CD4-positive, alpha-beta T cell (primary cell): ENCODE results near the gene ZBTB4. TPM values are rescaled to one million over a fixed set of nuclear protein-coding genes. Genes with fewer than 3 reads are reported as not detected.

Source experiments
- ATAC-seq: fragments of 200-7000 bp; cut with Tn5 transposase; one replicate; pipeline ENCODE4 v1.10.0; 2022; ENCODE audit warnings: mild to moderate bottlenecking; ENCODE audit not compliant: poor library complexity
- CTCF ChIA-PET: fragments of 350-600 bp; sonication (Branson Sonifier 250); formaldehyde crosslinking; loops from one replicate; lab custom pipeline; 2021; ENCODE audit warnings: antibody characterized with exemption, inconsistent platforms; lab: Charles Lee
- POLR2A ChIA-PET: fragments of 350-600 bp; sonication (Branson Sonifier 250); formaldehyde crosslinking; loops from one replicate; lab custom pipeline; 2021; ENCODE audit warnings: antibody characterized with exemption, inconsistent platforms; lab: Charles Lee
- DNase-seq, 14 experiments: peaks; one replicate each; pipeline ENCODE4 v3.0.0-alpha.2; 2013 to 2020; ENCODE audit warnings: mixed read lengths in 2 of 14
- H3K27ac ChIP-seq, 2 donors: one replicate each; pipeline versions ENCODE4 v1.5.1 to v1.7.0; 2013; ENCODE audit warnings: low read length in 2 of 2, low read depth in 1 of 2, mild to moderate bottlenecking in 1 of 2
- H3K27me3 ChIP-seq, 2 experiments: 1 replicate in 1 of 2; 2 replicates in 1 of 2; pipeline versions ENCODE4 v1.6.1 to v1.7.0; 2013; ENCODE audit warnings: low read length in 2 of 2, control low read depth in 1 of 2, mild to moderate bottlenecking in 1 of 2, moderate library complexity in 1 of 2; ENCODE audit not compliant: insufficient read depth in 2 of 2, control insufficient read depth in 1 of 2
- H3K36me3 ChIP-seq: one replicate; pipeline ENCODE4 v1.6.1; 2013; ENCODE audit warnings: low read length, control low read depth; ENCODE audit not compliant: insufficient read depth
- H3K4me1 ChIP-seq: one replicate; pipeline ENCODE4 v1.6.1; 2013; ENCODE audit warnings: low read length, control low read depth; ENCODE audit not compliant: insufficient read depth
- H3K4me3 ChIP-seq: one replicate; pipeline ENCODE4 v1.5.1; 2013; ENCODE audit warnings: mild to moderate bottlenecking, low read length, moderate library complexity
- H3K9me3 ChIP-seq, 2 experiments: 1 replicate in 1 of 2; 2 replicates in 1 of 2; pipeline versions ENCODE4 v1.6.1 to v1.7.0; 2013; ENCODE audit warnings: low read length in 2 of 2, mild to moderate bottlenecking in 2 of 2, control low read depth in 1 of 2, moderate library complexity in 1 of 2; ENCODE audit not compliant: control insufficient read depth in 1 of 2, insufficient read depth in 1 of 2
- H3K27ac Mint-ChIP-seq: one replicate; pipeline ENCODE4 v1.8.0; 2020; ENCODE audit warnings: mixed read lengths
- H3K27me3 Mint-ChIP-seq: one replicate; pipeline ENCODE4 v1.8.0; 2021; ENCODE audit warnings: mixed read lengths
- H3K36me3 Mint-ChIP-seq: one replicate; pipeline ENCODE4 v1.8.0; 2021; ENCODE audit warnings: low read depth, mixed read lengths
- H3K4me1 Mint-ChIP-seq: one replicate; pipeline ENCODE4 v1.8.0; 2021; ENCODE audit warnings: low read depth, mixed read lengths
- H3K4me3 Mint-ChIP-seq: one replicate; pipeline ENCODE4 v1.8.0; 2020; ENCODE audit warnings: mild to moderate bottlenecking, mixed read lengths
- H3K9me3 Mint-ChIP-seq: one replicate; pipeline ENCODE4 v1.8.0; 2020; ENCODE audit warnings: mixed read lengths
- intact Hi-C, 2 experiments: fragments of 100-400 bp; cut with DNase I in 1 of 2; cut with micrococcal nuclease in 1 of 2; formaldehyde crosslinking; loops; one replicate each; pipeline versions ENCODE4 v1.15.1 to v1.9.0; 2023 to 2025; cut with DNase I, micrococcal nuclease
- total RNA-seq, 174 experiments: library from RNA in 2 of 174; stranded (reverse) in 2 of 174; gene quantifications; one replicate each; pipeline ENCODE4 v1.2.3 and lab custom pipeline; 2021 to 2026
- TF ChIP-seq, protein P1 (sequence below): fragments of 200-600 bp; IDR thresholded peaks from one replicate; pipeline ENCODE4 v1.8.0; 2022; ENCODE audit warnings: antibody characterized with exemption, mild to moderate bottlenecking

Gene ZBTB4
- total RNA-seq, 2 experiments from 2014 or later, result 55.1 to 55.6 TPM

DNA sequence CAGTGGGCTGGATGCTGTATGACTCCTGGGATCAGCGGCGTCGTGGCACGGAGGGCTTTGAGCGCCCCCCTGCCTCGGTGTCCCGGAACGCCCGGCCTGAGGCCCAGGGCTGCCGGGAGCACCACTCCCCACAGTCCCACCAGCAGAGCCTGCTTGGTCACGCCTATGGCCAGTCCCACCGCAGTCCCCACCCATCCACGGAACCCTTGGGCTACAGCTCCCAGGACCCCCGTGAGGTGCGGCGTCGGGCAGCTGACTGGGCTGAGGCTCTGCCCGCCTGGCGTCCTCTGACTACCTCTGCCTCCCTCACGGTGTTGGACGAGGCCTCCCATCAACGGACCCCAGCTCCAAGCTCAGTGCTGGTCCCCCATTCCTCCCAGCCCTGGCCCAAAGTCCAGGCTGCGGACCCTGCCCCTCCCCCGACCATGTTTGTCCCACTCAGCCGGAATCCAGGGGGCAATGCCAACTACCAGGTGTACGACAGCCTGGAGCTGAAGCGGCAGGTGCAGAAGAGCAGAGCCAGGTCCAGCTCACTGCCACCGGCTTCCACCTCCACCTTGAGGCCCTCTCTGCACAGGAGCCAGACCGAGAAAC, 52.4 kb downstream of the ZBTB4 start:
- no peaks in the 10 kb centered on the region for H3K27me3 ChIP-seq
- H3K9me3 ChIP-seq, result no peaks in the 10 kb centered on the region
- Mint-ChIP-seq H3K27ac (no peak overlapping the region), H3K4me3 (no peak overlapping the region), H3K9me3 (no peaks in the 10 kb centered on the region), H3K27me3 (no peaks in the 10 kb centered on the region), H3K4me1 (no peaks in the 10 kb centered on the region), H3K36me3 (no peaks in the 10 kb centered on the region)
- TF ChIP-seq, protein P1, sequence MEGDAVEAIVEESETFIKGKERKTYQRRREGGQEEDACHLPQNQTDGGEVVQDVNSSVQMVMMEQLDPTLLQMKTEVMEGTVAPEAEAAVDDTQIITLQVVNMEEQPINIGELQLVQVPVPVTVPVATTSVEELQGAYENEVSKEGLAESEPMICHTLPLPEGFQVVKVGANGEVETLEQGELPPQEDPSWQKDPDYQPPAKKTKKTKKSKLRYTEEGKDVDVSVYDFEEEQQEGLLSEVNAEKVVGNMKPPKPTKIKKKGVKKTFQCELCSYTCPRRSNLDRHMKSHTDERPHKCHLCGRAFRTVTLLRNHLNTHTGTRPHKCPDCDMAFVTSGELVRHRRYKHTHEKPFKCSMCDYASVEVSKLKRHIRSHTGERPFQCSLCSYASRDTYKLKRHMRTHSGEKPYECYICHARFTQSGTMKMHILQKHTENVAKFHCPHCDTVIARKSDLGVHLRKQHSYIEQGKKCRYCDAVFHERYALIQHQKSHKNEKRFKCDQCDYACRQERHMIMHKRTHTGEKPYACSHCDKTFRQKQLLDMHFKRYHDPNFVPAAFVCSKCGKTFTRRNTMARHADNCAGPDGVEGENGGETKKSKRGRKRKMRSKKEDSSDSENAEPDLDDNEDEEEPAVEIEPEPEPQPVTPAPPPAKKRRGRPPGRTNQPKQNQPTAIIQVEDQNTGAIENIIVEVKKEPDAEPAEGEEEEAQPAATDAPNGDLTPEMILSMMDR, result no peak
- no peak overlapping the region for H3K27ac ChIP-seq
- H3K4me3 ChIP-seq, result no peak overlapping the region
- H3K36me3 ChIP-seq, result no peaks in the 10 kb centered on the region
- ATAC-seq (no peak), DNase-seq (no peak)
- no peaks in the 10 kb centered on the region for H3K4me1 ChIP-seq
- intact Hi-C loops, result no loop called here
- ChIA-PET POLR2A (no interaction called here), CTCF (no interaction called here)

DNA sequence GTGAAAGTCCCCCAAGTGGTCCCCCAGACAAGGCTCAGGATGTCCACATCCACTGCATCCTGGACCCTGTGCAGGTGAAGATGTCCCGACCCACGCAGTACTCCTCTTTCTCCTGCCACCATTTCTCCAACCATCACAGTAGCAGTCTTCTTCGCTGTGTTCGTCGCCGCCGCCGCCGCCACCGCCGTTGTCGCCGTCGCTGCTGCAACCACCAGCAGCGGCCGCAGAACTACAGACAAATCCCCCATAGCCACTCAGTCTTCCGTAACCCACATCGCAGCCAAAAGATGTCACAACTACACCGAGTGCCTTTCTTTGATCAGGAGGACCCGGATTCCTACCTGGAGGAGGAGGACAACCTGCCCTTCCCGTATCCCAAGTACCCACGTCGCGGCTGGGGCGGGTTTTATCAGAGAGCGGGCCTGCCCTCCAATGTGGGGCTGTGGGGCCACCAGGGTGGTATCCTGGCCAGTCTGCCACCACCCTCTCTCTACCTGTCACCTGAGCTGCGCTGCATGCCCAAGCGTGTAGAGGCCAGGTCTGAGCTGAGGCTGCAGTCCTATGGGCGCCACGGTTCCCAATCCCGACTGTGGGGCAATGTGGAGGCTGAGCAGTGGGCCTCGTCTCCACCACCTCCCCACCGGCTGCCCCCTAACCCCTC, 53.1 kb downstream of the ZBTB4 start:
- Mint-ChIP-seq H3K36me3 (no peaks in the 10 kb centered on the region), H3K4me1 (no peaks in the 10 kb centered on the region), H3K27me3 (no peaks in the 10 kb centered on the region), H3K27ac (no peak overlapping the region), H3K4me3 (no peak overlapping the region), H3K9me3 (no peaks in the 10 kb centered on the region)
- Histone ChIP-seq H3K4me3 (no peak overlapping the region), H3K36me3 (no peaks in the 10 kb centered on the region), H3K27me3 (no peaks in the 10 kb centered on the region), H3K27ac (no peak overlapping the region), H3K4me1 (no peaks in the 10 kb centered on the region), H3K9me3 (no peaks in the 10 kb centered on the region)
- POLR2A ChIA-PET, result no interaction called here
- TF ChIP-seq, protein P1, result no peak
- CTCF ChIA-PET, result no interaction called here
- no peak for DNase-seq
- intact Hi-C loops, result no loop called here
- ATAC-seq, result no peak

DNA sequence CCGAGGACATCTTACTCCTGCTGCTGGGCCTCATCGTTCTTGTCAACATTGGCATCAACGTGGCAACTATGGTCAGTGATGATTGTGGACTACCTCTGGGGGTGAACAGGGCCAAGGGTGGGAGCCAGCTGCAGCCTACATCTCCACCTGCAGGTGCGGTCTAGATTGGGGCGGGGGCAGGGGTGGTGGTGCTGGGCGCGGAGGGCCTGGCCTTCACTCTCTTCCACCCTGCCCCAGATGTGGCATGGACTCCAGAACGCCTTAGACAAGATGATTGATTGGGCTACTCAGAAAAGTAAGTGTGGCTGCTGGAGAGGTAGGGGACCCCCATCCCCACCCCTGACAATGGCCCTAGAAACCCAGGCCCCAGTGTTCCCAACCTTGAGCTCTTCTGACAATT, 53.7 kb downstream of the ZBTB4 start:
- DNase-seq, result no peak
- Mint-ChIP-seq H3K4me3 (no peak overlapping the region), H3K36me3 (no peaks in the 10 kb centered on the region), H3K9me3 (no peaks in the 10 kb centered on the region), H3K27ac (no peak overlapping the region), H3K4me1 (no peaks in the 10 kb centered on the region), H3K27me3 (no peaks in the 10 kb centered on the region)
- Histone ChIP-seq H3K36me3 (no peaks in the 10 kb centered on the region), H3K9me3 (peaks cover 0 to 2% of the 10 kb centered on the region in 2 experiments), H3K27me3 (no peaks in the 10 kb centered on the region), H3K4me1 (no peaks in the 10 kb centered on the region), H3K27ac (no peak overlapping the region), H3K4me3 (no peak overlapping the region)
- TF ChIP-seq, protein P1, result no peak
- ChIA-PET CTCF (interaction anchor here (1.0 kb wide), 1 partner anchor 11 kb away, joined by 3 read pairs; no protein-coding TSS in a partner anchor), POLR2A (interaction anchor here (1.0 kb wide), 1 partner anchor 9 kb away, joined by 3 read pairs; the partner anchor contains the start of gene TMEM102)
- intact Hi-C loops, result no loop called here
- no peak for ATAC-seq
